Naive thymus-derived CD4-positive, alpha-beta T cell (primary cell): Measurements from ENCODE around the gene PGLYRP1. TPM values are rescaled to one million over a fixed set of nuclear protein-coding genes. Genes with fewer than 3 reads are reported as not detected.

ENCODE experiments used
- ATAC-seq: fragments of 150-1000 bp; cut with Tn5 transposase; 2 replicates; pipeline ENCODE4 v1.10.0; 2021; ENCODE audit warnings: mild to moderate bottlenecking, moderate library complexity
- CTCF ChIA-PET: fragments of 350-600 bp; sonication (Branson Sonifier 250); formaldehyde crosslinking; loops from one replicate; lab custom pipeline; 2021; ENCODE audit warnings: antibody characterized with exemption; lab: Charles Lee
- POLR2A ChIA-PET: fragments of 350-600 bp; sonication (Branson Sonifier 250); formaldehyde crosslinking; loops from one replicate; lab custom pipeline; 2021; ENCODE audit warnings: antibody characterized with exemption, inconsistent platforms; lab: Charles Lee
- DNase-seq, 9 donors: peaks; one replicate each; pipeline versions ENCODE4 v3.0.0 to v3.0.0-alpha.2; 2020 to 2022; ENCODE audit warnings: mixed read lengths in 1 of 9
- H3K27ac ChIP-seq: one replicate; pipeline ENCODE4 v1.7.0; 2013; ENCODE audit warnings: mild to moderate bottlenecking, low read depth, low read length, moderate library complexity
- H3K27me3 ChIP-seq, 2 donors: one replicate each; pipeline ENCODE4 v1.7.0; 2013; ENCODE audit warnings: low read length in 2 of 2, mild to moderate bottlenecking in 2 of 2, moderate library complexity in 2 of 2; ENCODE audit not compliant: control insufficient read depth in 2 of 2, insufficient read depth in 2 of 2
- H3K36me3 ChIP-seq, 3 experiments: 1 replicate in 2 of 3; 2 replicates in 1 of 3; pipeline ENCODE4 v1.7.0; 2013; ENCODE audit warnings: low read length in 3 of 3, mild to moderate bottlenecking in 3 of 3, moderate library complexity in 1 of 3; ENCODE audit not compliant: insufficient read depth in 3 of 3, control insufficient read depth in 2 of 3
- H3K4me1 ChIP-seq, 2 donors: one replicate each; pipeline ENCODE4 v1.7.0; 2013; ENCODE audit warnings: low read length in 2 of 2, mild to moderate bottlenecking in 2 of 2, moderate library complexity in 1 of 2; ENCODE audit not compliant: control insufficient read depth in 2 of 2, insufficient read depth in 2 of 2
- H3K4me3 ChIP-seq: 2 replicates; pipeline ENCODE4 v1.7.0; 2013; ENCODE audit warnings: mild to moderate bottlenecking, low read length
- H3K9me3 ChIP-seq, 3 experiments: 1 replicate in 2 of 3; 2 replicates in 1 of 3; pipeline ENCODE4 v1.7.0; 2013; ENCODE audit warnings: low read length in 3 of 3; ENCODE audit not compliant: control insufficient read depth in 2 of 3
- H3K27ac Mint-ChIP-seq, 9 donors: one replicate each; pipeline ENCODE4 v1.8.0; 2020 to 2022; ENCODE audit warnings: mixed read lengths in 9 of 9, mild to moderate bottlenecking in 8 of 9, moderate library complexity in 5 of 9, inconsistent platforms in 2 of 9
- H3K27me3 Mint-ChIP-seq, 5 donors: one replicate each; pipeline ENCODE4 v1.8.0; 2021 to 2022; ENCODE audit warnings: mixed read lengths in 5 of 5, mild to moderate bottlenecking in 1 of 5
- H3K36me3 Mint-ChIP-seq, 5 donors: one replicate each; pipeline ENCODE4 v1.8.0; 2020 to 2022; ENCODE audit warnings: mixed read lengths in 5 of 5, mild to moderate bottlenecking in 3 of 5, inconsistent platforms in 1 of 5
- H3K4me1 Mint-ChIP-seq, 7 donors: one replicate each; pipeline ENCODE4 v1.8.0; 2020 to 2022; ENCODE audit warnings: mixed read lengths in 7 of 7, mild to moderate bottlenecking in 3 of 7, inconsistent platforms in 1 of 7
- H3K4me3 Mint-ChIP-seq, 10 donors: one replicate each; pipeline ENCODE4 v1.8.0; 2020 to 2022; ENCODE audit warnings: mild to moderate bottlenecking in 10 of 10, mixed read lengths in 10 of 10, moderate library complexity in 6 of 10, inconsistent platforms in 2 of 10
- H3K9me3 Mint-ChIP-seq, 11 donors: one replicate each; pipeline ENCODE4 v1.8.0; 2020 to 2022; ENCODE audit warnings: mixed read lengths in 11 of 11, mild to moderate bottlenecking in 4 of 11, inconsistent platforms in 1 of 11, moderate library complexity in 1 of 11
- intact Hi-C, 2 donors: fragments of 100-400 bp; cut with micrococcal nuclease; formaldehyde crosslinking; loops; one replicate each; pipeline ENCODE4 v1.15.1; 2023
- polyA plus RNA-seq, 2 donors: library from polyadenylated mRNA; unstranded; fragments of 300-500 nt; fragmentation: Illumina TruSeq; gene quantifications; one replicate each; pipeline ENCODE4 v1.2.3, GENCODE V29; 2021
- total RNA-seq, 6 experiments: library from RNA in 5 of 6; stranded (reverse) in 5 of 6; gene quantifications; 1 replicate in 5 of 6; 2 replicates in 1 of 6; pipeline ENCODE4 v1.2.3 and lab custom pipeline; 2021 to 2026

Gene PGLYRP1
- total and polyA plus RNA-seq, 7 experiments from 2014 or later = not detected

DNA sequence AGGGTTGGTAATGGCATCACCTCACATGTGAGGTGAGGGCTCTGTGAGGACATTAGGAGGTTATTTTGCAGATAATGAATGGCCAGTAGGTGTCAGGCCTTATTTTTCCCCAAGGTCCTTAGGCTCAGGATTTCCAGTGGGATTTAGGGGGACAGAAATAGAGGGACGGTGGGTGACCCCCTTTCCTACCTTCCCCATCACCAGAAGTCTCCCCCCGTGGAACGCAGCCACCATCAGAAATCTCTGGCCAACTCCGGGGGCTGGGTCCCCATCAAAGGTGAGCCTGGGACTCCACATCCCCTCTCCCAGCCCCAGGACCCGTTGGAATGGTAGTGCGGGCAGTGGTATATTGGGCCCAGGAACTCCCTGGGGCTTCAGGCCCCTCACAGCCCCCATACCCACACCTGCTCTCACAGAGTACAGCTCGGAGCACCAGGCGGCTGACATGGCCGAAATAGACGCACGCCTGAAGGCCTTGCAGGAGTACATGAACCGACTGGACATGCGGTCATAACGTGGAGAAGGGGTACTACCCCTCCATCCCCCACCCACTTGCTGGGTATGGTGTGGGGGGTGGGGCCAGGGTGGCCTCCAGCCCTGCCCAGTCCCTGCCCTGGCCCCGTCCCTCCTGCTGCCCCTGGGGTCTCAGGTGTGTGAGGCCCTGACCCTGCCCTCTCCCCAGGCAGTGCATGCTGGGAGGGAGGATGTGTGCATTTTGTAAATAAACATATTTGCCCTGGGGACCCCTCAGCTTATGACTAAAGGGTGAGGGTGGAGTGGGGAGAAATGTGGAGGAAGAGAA is 4.8 kb downstream of the PGLYRP1 start:
- H3K4me1 Mint-ChIP-seq = peaks cover 11 to 23% (median 18%) of the 10 kb centered on the region in 7 donors
- H3K9me3 ChIP-seq = no peaks in the 10 kb centered on the region
- H3K4me3 Mint-ChIP-seq = peak overlapping the region in 4 of 10 donors; percentile 14 to 56 (median 30)
- intact Hi-C loops = loop anchor here (2.0 to 5.0 kb wide), 4 partner anchors 23 to 116 kb away; partner anchors contain the start of genes MYPOP (in 2 of the 2) and CCDC61 (in 1 of the 2)
- H3K27me3 ChIP-seq = peaks cover 0 to 6% of the 10 kb centered on the region in 2 donors
- H3K27ac ChIP-seq = no peak overlapping the region
- POLR2A ChIA-PET = no interaction called here
- ATAC-seq (no peak), DNase-seq (no peak)
- peaks cover 5 to 24% (median 12%) of the 10 kb centered on the region in 5 donors for H3K27me3 Mint-ChIP-seq
- H3K36me3 ChIP-seq = no peaks in the 10 kb centered on the region
- CTCF ChIA-PET = interaction anchor here (1.0 kb wide), 1 partner anchor 13 kb away, joined by 4 read pairs; no protein-coding TSS in a partner anchor
- no peak overlapping the region for H3K4me3 ChIP-seq
- no peak overlapping the region for H3K27ac Mint-ChIP-seq
- peaks cover 0 to 7% (median 0%) of the 10 kb centered on the region in 5 donors for H3K36me3 Mint-ChIP-seq
- peaks cover 0 to 7% of the 10 kb centered on the region in 2 donors for H3K4me1 ChIP-seq
- H3K9me3 Mint-ChIP-seq = no peaks in the 10 kb centered on the region

GRCh38 chr19:46017095-46017429 is 5.8 kb downstream of the PGLYRP1 start:
- intact Hi-C loops = loop anchor here (2.0 to 5.0 kb wide), 4 partner anchors 22 to 115 kb away; partner anchors contain the start of genes MYPOP (in 2 of the 2) and CCDC61 (in 1 of the 2)
- Histone ChIP-seq H3K36me3 (no peaks in the 10 kb centered on the region), H3K27ac (no peak overlapping the region), H3K4me3 (no peak overlapping the region), H3K9me3 (no peaks in the 10 kb centered on the region), H3K27me3 (peaks cover 0 to 6% of the 10 kb centered on the region in 2 donors), H3K4me1 (peaks cover 0 to 7% of the 10 kb centered on the region in 2 donors)
- DNase-seq (no peak), ATAC-seq (peak; percentile 3)
- Mint-ChIP-seq H3K36me3 (peaks cover 0 to 7% (median 0%) of the 10 kb centered on the region in 5 donors), H3K4me1 (peaks cover 11 to 23% (median 18%) of the 10 kb centered on the region in 7 donors), H3K9me3 (no peaks in the 10 kb centered on the region), H3K4me3 (peak overlapping the region; percentile 42 to 97 (median 84)), H3K27me3 (peaks cover 5 to 19% (median 12%) of the 10 kb centered on the region in 5 donors), H3K27ac (peak overlapping the region in 1 of 9 donors; percentile 14)
- ChIA-PET POLR2A (no interaction called here), CTCF (interaction anchor here (0.5 to 1.1 kb wide), 3 partner anchors 10 to 147 kb away, joined by 3 read pairs; no protein-coding TSS in a partner anchor)

DNA sequence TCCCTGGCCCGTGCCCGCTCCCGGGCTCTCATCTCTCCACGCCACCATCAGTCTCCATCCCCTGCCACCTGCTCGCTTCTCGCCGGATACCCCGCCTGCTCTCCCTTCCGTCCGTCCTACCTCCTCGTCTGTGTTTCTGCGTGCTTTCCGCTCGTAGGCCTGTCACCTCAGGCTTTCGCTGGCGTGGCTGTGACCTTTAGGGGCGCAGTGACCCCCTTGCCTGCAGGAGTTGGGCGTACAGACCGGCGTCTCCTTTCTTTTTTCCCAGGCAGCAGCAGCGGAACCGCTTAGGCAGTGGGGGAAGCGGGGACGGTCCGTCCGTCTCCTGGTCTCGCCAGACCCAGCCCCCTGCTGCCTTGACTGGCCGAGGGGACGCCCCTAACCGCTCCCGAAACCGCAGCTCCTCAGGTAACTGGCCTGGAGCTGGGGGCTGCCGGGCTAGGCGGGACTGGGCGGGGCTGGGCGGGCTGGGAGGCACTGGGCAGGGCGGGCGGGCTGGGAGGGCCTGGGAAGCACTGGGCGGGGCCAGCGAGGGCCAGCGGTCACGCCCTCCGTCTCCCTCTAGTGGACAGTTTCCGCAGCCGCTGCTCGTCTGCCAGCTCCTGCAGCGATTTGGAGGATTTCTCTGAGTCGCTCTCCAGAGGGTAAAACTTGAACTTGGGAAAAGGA is 6.3 kb downstream of the PGLYRP1 start:
- ChIA-PET POLR2A (no interaction called here), CTCF (interaction anchor here (0.5 to 1.1 kb wide), 3 partner anchors 10 to 146 kb away, joined by 3 read pairs; no protein-coding TSS in a partner anchor)
- Histone ChIP-seq H3K36me3 (no peaks in the 10 kb centered on the region), H3K27me3 (peaks cover 0 to 6% of the 10 kb centered on the region in 2 donors), H3K4me3 (peak overlapping the region; percentile 62), H3K4me1 (peaks cover 0 to 7% of the 10 kb centered on the region in 2 donors), H3K9me3 (no peaks in the 10 kb centered on the region), H3K27ac (peak overlapping the region; percentile 55)
- H3K27me3 Mint-ChIP-seq = peaks cover 5 to 17% (median 12%) of the 10 kb centered on the region in 5 donors
- ATAC-seq (peak; percentile 92), DNase-seq (peak; percentile 57 to 84 (median 75))
- H3K27ac Mint-ChIP-seq = peak overlapping the region in 7 of 9 donors; percentile 28 to 82 (median 50)
- peak overlapping the region; percentile 85 to 97 (median 92) for H3K4me3 Mint-ChIP-seq
- H3K9me3 Mint-ChIP-seq = no peaks in the 10 kb centered on the region
- peaks cover 0 to 7% (median under 1%) of the 10 kb centered on the region in 5 donors for H3K36me3 Mint-ChIP-seq
- intact Hi-C loops = loop anchor here (1.0 to 5.0 kb wide), 8 partner anchors 21 to 246 kb away; partner anchors contain the start of genes CCDC61 (in 2 of the 2), MYPOP (in 2 of the 2) and SYMPK (in 1 of the 2)
- peaks cover 11 to 23% (median 18%) of the 10 kb centered on the region in 7 donors for H3K4me1 Mint-ChIP-seq

DNA sequence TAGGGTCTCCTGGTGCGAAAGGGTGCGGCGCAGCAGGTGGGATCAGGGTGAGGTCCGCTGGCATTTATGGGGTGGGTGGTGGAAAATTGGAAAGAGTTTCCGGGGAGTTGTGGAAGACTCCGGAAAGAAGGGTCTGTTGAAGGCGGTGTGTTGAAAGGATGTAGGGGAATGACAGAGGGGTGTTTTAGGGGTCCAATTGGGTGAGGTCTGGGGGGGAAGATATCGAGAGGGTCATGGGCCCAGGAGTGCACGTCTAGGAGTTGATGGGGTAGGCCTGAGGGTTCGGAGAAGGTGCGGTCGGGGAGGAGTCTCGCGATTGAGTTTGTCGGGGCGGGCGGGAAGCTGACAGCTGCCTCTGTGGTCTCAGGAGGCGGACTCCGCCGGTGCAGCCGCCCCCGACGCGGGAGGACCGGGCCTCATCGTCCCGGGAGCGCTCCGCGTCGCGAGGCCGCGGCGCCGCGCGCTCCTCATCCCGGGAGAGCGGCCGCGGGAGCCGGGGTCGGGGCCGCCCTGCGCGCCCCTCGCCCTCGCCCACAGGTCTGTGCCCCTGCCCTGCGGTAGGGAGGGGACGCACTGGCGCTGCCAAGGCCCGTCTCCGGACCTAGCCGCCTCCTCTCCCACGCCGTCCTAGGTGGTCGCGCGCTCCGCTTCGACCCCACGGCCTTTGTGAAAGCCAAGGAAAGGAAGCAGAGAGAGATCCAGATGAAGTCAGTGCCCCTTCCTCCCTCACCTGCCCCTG is 7.0 kb downstream of the PGLYRP1 start:
- H3K27me3 Mint-ChIP-seq = peaks cover 5 to 17% (median 12%) of the 10 kb centered on the region in 5 donors
- Histone ChIP-seq H3K36me3 (no peaks in the 10 kb centered on the region), H3K9me3 (no peaks in the 10 kb centered on the region), H3K4me3 (peak overlapping the region; percentile 62), H3K27me3 (peaks cover 0 to 6% of the 10 kb centered on the region in 2 donors), H3K27ac (peak overlapping the region; percentile 55), H3K4me1 (peaks cover 0 to 7% of the 10 kb centered on the region in 2 donors)
- H3K4me3 Mint-ChIP-seq = peak overlapping the region; percentile 85 to 97 (median 92)
- H3K27ac Mint-ChIP-seq = peak overlapping the region in 7 of 9 donors; percentile 28 to 82 (median 50)
- POLR2A ChIA-PET = no interaction called here
- H3K36me3 Mint-ChIP-seq = peaks cover under 1 to 12% (median 6%) of the 10 kb centered on the region in 5 donors
- no peaks in the 10 kb centered on the region for H3K9me3 Mint-ChIP-seq
- ATAC-seq (peak; percentile 49), DNase-seq (peak in 7 of 9 donors; percentile 25 to 49 (median 34))
- CTCF ChIA-PET = no interaction called here
- intact Hi-C loops = loop anchor here (1.0 to 5.0 kb wide), 8 partner anchors 21 to 246 kb away; partner anchors contain the start of genes CCDC61 (in 2 of the 2), MYPOP (in 2 of the 2) and SYMPK (in 1 of the 2)
- H3K4me1 Mint-ChIP-seq = peaks cover 11 to 23% (median 18%) of the 10 kb centered on the region in 7 donors

DNA sequence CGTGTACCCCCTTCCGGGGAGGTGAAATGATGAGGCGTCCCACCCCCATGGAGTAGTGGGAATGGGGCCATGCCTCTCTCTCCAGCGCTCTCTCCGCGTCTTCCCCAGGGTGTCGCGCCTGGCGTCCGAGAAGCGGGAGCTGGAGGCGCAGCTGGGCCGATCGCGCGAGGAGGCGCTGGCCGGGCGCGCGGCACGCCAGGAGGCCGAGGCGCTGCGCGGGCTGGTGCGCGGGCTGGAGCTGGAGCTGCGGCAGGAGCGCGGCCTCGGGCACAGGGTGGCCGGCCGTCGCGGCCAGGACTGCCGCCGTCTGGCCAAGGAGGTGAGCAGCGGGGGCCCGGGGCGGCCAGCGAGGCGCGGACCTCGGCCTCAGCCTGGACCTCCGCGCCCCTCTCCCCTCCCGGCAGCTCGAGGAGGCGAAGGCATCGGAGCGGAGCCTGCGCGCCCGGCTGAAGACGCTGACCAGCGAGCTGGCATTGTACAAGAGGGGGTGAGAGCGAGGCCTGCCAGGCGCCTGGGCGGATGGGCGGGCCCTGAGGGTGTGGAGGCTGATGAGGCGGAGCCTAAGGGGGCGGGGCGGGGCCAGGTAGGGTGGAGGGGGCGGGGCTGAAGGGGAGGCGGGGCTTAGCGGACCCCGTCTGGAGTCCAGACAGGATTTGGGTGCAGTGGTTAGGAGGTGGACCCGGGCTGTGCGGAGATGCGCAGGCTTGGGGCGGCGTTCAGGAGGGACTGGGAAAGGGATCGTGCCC is 7.7 kb downstream of the PGLYRP1 start:
- Histone ChIP-seq H3K4me3 (peak overlapping the region; percentile 62), H3K9me3 (no peaks in the 10 kb centered on the region), H3K27me3 (peaks cover 0 to 6% of the 10 kb centered on the region in 2 donors), H3K36me3 (peaks cover 0 to 5% (median 0%) of the 10 kb centered on the region in 3 experiments), H3K4me1 (peaks cover 0 to 7% of the 10 kb centered on the region in 2 donors), H3K27ac (no peak overlapping the region)
- CTCF ChIA-PET = interaction anchor here (0.6 to 0.7 kb wide), 2 partner anchors 87 to 391 kb away, joined by 3 read pairs; no protein-coding TSS in a partner anchor
- Mint-ChIP-seq H3K36me3 (peaks cover 3 to 20% (median 12%) of the 10 kb centered on the region in 5 donors), H3K9me3 (no peaks in the 10 kb centered on the region), H3K27ac (no peak overlapping the region), H3K4me1 (peaks cover 12 to 23% (median 18%) of the 10 kb centered on the region in 7 donors), H3K4me3 (peak overlapping the region; percentile 78 to 97 (median 84)), H3K27me3 (peaks cover 5 to 17% (median 12%) of the 10 kb centered on the region in 5 donors)
- intact Hi-C loops = loop anchor here (5.0 kb wide), 3 partner anchors 88 to 243 kb away; partner anchors contain the start of gene MYPOP (in 2 of the 2)
- DNase-seq = peak; percentile 34 to 74 (median 57)
- POLR2A ChIA-PET = no interaction called here
- peak; percentile 79 for ATAC-seq
